Measurements from ENCODE around the gene PKHD1. TPM values are rescaled to one million over a fixed set of nuclear protein-coding genes. Genes with fewer than 3 reads are reported as not detected.

The PKHD1 gene
- polyA plus RNA-seq, 1 of the 3 experiments (the other 2 are of a cell fraction): not detected

GRCh38 chr6:51717477-51717876, 369.9 kb downstream of the PKHD1 start:
- H2AFZ ChIP-seq (ENCODE audit: low read depth): no peak overlapping the region
- H3K4me1 ChIP-seq (ENCODE audit: control insufficient read depth in 1 of 2, insufficient read depth in 2 of 2, low read depth in 1 of 2, low read length in 1 of 2): peaks cover 0 to 3% of the 10 kb centered on the region in 2 experiments; a peak in 2 of 4 replicates
- 30% methylated on average over 1 of the region's 1 CpG for WGBS (ENCODE audit: low lambda C conversion rate)
- H3K4me3 ChIP-seq (ENCODE audit: low read depth in 2 of 2, low read length in 1 of 2): no peak overlapping the region
- no peak overlapping the region for H3K4me2 ChIP-seq
- H3K9ac ChIP-seq: no peak overlapping the region
- H3F3A ChIP-seq (replicated peaks; ENCODE audit: insufficient read depth): no peaks in the 10 kb centered on the region
- H3K27ac ChIP-seq (ENCODE audit: low read depth in 2 of 2, low read length in 1 of 2): no peak overlapping the region
- H4K20me1 ChIP-seq (ENCODE audit: insufficient read depth): no peaks in the 10 kb centered on the region
- H3K9me3 ChIP-seq: no peaks in the 10 kb centered on the region
- no peak for DNase-seq
- ChIA-PET POLR2A (no interaction called here), CTCF (interaction anchor here (0.8 kb wide), 1 partner anchor 18 kb away, joined by 3 read pairs; no protein-coding TSS in a partner anchor)
- TF ChIP-seq USF1 (IDR thresholded peaks at IDR 0.05; ENCODE audit: borderline replicate concordance, low read depth) (no peak), SIN3A (IDR thresholded peaks at IDR 0.05; ENCODE audit: borderline replicate concordance, low read depth, low read length) (no peak), TEAD4 (IDR thresholded peaks at IDR 0.05; ENCODE audit: borderline replicate concordance, insufficient read depth) (no peak), JUND (IDR thresholded peaks at IDR 0.05) (no peak), RXRA (IDR thresholded peaks at IDR 0.05; ENCODE audit: borderline replicate concordance, low read depth) (no peak), NRF1 (IDR thresholded peaks at IDR 0.05; ENCODE audit: low read depth, low read length) (no peak), RCOR1 (IDR thresholded peaks at IDR 0.05; ENCODE audit: low read length) (no peak), MXI1 (IDR thresholded peaks at IDR 0.05; ENCODE audit: low read depth, low read length) (no peak)
- H3K27me3 ChIP-seq (ENCODE audit: insufficient read depth): no peaks in the 10 kb centered on the region
- no peaks in the 10 kb centered on the region for H3K9me2 ChIP-seq
- no peaks in the 10 kb centered on the region for H3K79me2 ChIP-seq (ENCODE audit: insufficient read depth)
- no peaks in the 10 kb centered on the region for H3K36me3 ChIP-seq (replicated peaks in 1 of 2; ENCODE audit: control insufficient read depth in 1 of 2, insufficient read depth in 2 of 2, low read length in 1 of 2)

- Histone ChIP-seq H3K9me2 (no peaks in the 10 kb centered on the region), H4K20me1 (ENCODE audit: insufficient read depth) (no peaks in the 10 kb centered on the region), H3K4me3 (ENCODE audit: low read depth in 2 of 2, low read length in 1 of 2) (no peak overlapping the region), H3K36me3 (replicated peaks in 1 of 2; ENCODE audit: control insufficient read depth in 1 of 2, insufficient read depth in 2 of 2, low read length in 1 of 2) (no peaks in the 10 kb centered on the region), H3K4me2 (no peak overlapping the region), H3K4me1 (ENCODE audit: control insufficient read depth in 1 of 2, insufficient read depth in 2 of 2, low read depth in 1 of 2, low read length in 1 of 2) (no peaks in the 10 kb centered on the region; a peak in 2 of 4 replicates), H3K9ac (no peak overlapping the region), H3K9me3 (no peaks in the 10 kb centered on the region), H3K27me3 (ENCODE audit: insufficient read depth) (no peaks in the 10 kb centered on the region), H3F3A (replicated peaks; ENCODE audit: insufficient read depth) (no peaks in the 10 kb centered on the region), H3K27ac (ENCODE audit: low read depth in 2 of 2, low read length in 1 of 2) (no peak overlapping the region), H3K79me2 (ENCODE audit: insufficient read depth) (no peaks in the 10 kb centered on the region), H2AFZ (ENCODE audit: low read depth) (no peak overlapping the region)
- WGBS (ENCODE audit: low lambda C conversion rate): 33% methylated on average over 3 of the region's 3 CpGs
- no peak for TF ChIP-seq SMC3 (IDR thresholded peaks at IDR 0.05; ENCODE audit: low read depth, low read length)
- TF ChIP-seq POLR2AphosphoS5 (IDR thresholded peaks at IDR 0.05; ENCODE audit: low read depth, low read length): no peak
- TF ChIP-seq GABPA (IDR thresholded peaks at IDR 0.05; ENCODE audit: low read depth): no peak
- no peak for TF ChIP-seq ZBTB33 (IDR thresholded peaks at IDR 0.05; ENCODE audit: borderline replicate concordance, low read depth)
- TF ChIP-seq EP300 (IDR thresholded peaks at IDR 0.05; ENCODE audit: borderline replicate concordance in 1 of 2, low read depth in 1 of 2, low read length in 1 of 2): no peak
- no peak for TF ChIP-seq GATA2 (CRISPR knock-in tag; IDR thresholded peaks at IDR 0.05)
- TF ChIP-seq YY1 (IDR thresholded peaks at IDR 0.05; ENCODE audit: low read depth): no peak
- TF ChIP-seq CTCF (IDR thresholded peaks at IDR 0.05): no peak
- TF ChIP-seq ELF1 (IDR thresholded peaks at IDR 0.05): no peak
- no peak for TF ChIP-seq EZH2phosphoT487 (IDR thresholded peaks at IDR 0.05; ENCODE audit: borderline replicate concordance, low read depth)
- TF ChIP-seq USF1 (IDR thresholded peaks at IDR 0.05; ENCODE audit: borderline replicate concordance, low read depth): no peak
- no peak for TF ChIP-seq FOXJ3 (CRISPR knock-in tag; IDR thresholded peaks at IDR 0.05)
- POLR2A ChIA-PET: no interaction called here
- DNase-seq: no peak
- CTCF ChIA-PET: no interaction called here
Observed at GRCh38 chr6:51711876-51712275, 375.5 kb downstream of the PKHD1 start.

Data from SK-N-SH (cell line).